H9 (cell line): ENCODE measurements around the gene TRIM37. TPM values are rescaled to one million over a fixed set of nuclear protein-coding genes. Genes with fewer than 3 reads are reported as not detected.

Experiments
- DNase-seq: peaks from one replicate; pipeline ENCODE4 v3.0.0-alpha.2; 2017
- H2AFZ ChIP-seq: one replicate; pipeline ENCODE4 v1.6.1; 2013; ENCODE audit warnings: mild to moderate bottlenecking, low read length, control low read depth, moderate library complexity
- H2AK5ac ChIP-seq: 2 replicates; pipeline ENCODE4 v1.6.1; 2013; ENCODE audit warnings: low read length, control low read depth, mixed read lengths; ENCODE audit not compliant: insufficient read length
- H2BK120ac ChIP-seq: one replicate; pipeline ENCODE4 v1.6.1; 2013; ENCODE audit warnings: low read depth, mild to moderate bottlenecking, low read length, control low read depth, inconsistent platforms; ENCODE audit not compliant: poor library complexity, severe bottlenecking
- H2BK12ac ChIP-seq: 2 replicates; pipeline ENCODE4 v1.6.1; 2013; ENCODE audit warnings: low read length, control low read depth, mixed read lengths, low read depth; ENCODE audit not compliant: insufficient read length
- H2BK15ac ChIP-seq: 2 replicates; pipeline ENCODE4 v1.6.1; 2013; ENCODE audit warnings: low read depth, low read length, control low read depth
- H2BK20ac ChIP-seq: one replicate; pipeline ENCODE4 v1.6.1; 2013; ENCODE audit warnings: low read depth, mild to moderate bottlenecking, low read length, control low read depth, inconsistent platforms; ENCODE audit not compliant: poor library complexity, severe bottlenecking
- H2BK5ac ChIP-seq: 2 replicates; pipeline ENCODE4 v1.6.1; 2013; ENCODE audit warnings: low read length, control low read depth, mixed read lengths; ENCODE audit not compliant: insufficient read length
- H3K14ac ChIP-seq: 2 replicates; pipeline ENCODE4 v1.6.1; 2013; ENCODE audit warnings: low read length, control low read depth; ENCODE audit not compliant: insufficient read depth
- H3K18ac ChIP-seq: 2 replicates; pipeline ENCODE4 v1.6.1; 2013; ENCODE audit warnings: low read depth, mild to moderate bottlenecking, mixed read lengths, low read length, control low read depth; ENCODE audit not compliant: insufficient read length
- H3K23ac ChIP-seq: 2 replicates; pipeline ENCODE4 v1.6.1; 2013; ENCODE audit warnings: low read length, control low read depth, mixed read lengths, low read depth; ENCODE audit not compliant: insufficient read length
- H3K23me2 ChIP-seq: 2 replicates; pipeline ENCODE4 v1.6.1; 2013; ENCODE audit warnings: low read depth, mild to moderate bottlenecking, mixed read lengths, low read length, control low read depth; ENCODE audit not compliant: insufficient read length, poor library complexity, severe bottlenecking
- H3K27ac ChIP-seq: 2 replicates; pipeline ENCODE4 v1.5.1; 2013; ENCODE audit warnings: low read length, control low read depth, mixed read lengths, low read depth; ENCODE audit not compliant: insufficient read length
- H3K27me3 ChIP-seq: 2 replicates; pipeline ENCODE4 v1.6.1; 2013; ENCODE audit warnings: low read length, control low read depth, inconsistent platforms; ENCODE audit not compliant: insufficient read depth
- H3K4ac ChIP-seq: 2 replicates; pipeline ENCODE4 v1.6.1; 2013; ENCODE audit warnings: low read depth, mild to moderate bottlenecking, control low read depth, inconsistent platforms, low read length, moderate library complexity
- H3K4me1 ChIP-seq: 2 replicates; pipeline ENCODE4 v1.6.1; 2013; ENCODE audit warnings: low read length, control low read depth, inconsistent platforms; ENCODE audit not compliant: insufficient read depth
- H3K4me2 ChIP-seq: 2 replicates; pipeline ENCODE4 v1.6.1; 2013; ENCODE audit warnings: low read length, control low read depth, mixed read lengths; ENCODE audit not compliant: insufficient read length, insufficient read depth
- H3K56ac ChIP-seq: 2 replicates; pipeline ENCODE4 v1.6.1; 2013; ENCODE audit warnings: low read depth, mild to moderate bottlenecking, mixed read lengths, low read length, control low read depth; ENCODE audit not compliant: insufficient read length
- H3K79me1 ChIP-seq: 2 replicates; pipeline ENCODE4 v1.6.1; 2013; ENCODE audit warnings: low read depth, mild to moderate bottlenecking, moderate library complexity, low read length, control low read depth, inconsistent platforms; ENCODE audit not compliant: insufficient read depth, poor library complexity, severe bottlenecking
- H3K79me2 ChIP-seq: 2 replicates; pipeline ENCODE4 v1.6.1; 2013; ENCODE audit warnings: low read length, control low read depth, inconsistent platforms; ENCODE audit not compliant: insufficient read depth
- H3K9ac ChIP-seq: 2 replicates; pipeline ENCODE4 v1.6.1; 2013; ENCODE audit warnings: low read length, control low read depth, mixed read lengths; ENCODE audit not compliant: insufficient read length; ENCODE audit errors: extremely low read depth
- H3K9me3 ChIP-seq: one replicate; pipeline ENCODE4 v1.6.1; 2013; ENCODE audit warnings: low read depth, low read length, inconsistent platforms; ENCODE audit not compliant: control insufficient read depth
- H3T11ph ChIP-seq: one replicate; pipeline ENCODE4 v1.6.1; 2013; ENCODE audit warnings: mild to moderate bottlenecking, low read length, control low read depth, inconsistent platforms
- H4K20me1 ChIP-seq: one replicate; pipeline ENCODE4 v1.6.1; 2013; ENCODE audit not compliant: control insufficient read depth, insufficient read length, insufficient read depth
- H4K5ac ChIP-seq: 2 replicates; pipeline ENCODE4 v1.6.1; 2013; ENCODE audit warnings: low read depth, mild to moderate bottlenecking, mixed read lengths, low read length, control low read depth; ENCODE audit not compliant: insufficient read length
- H4K8ac ChIP-seq: replicated peaks from 2 replicates; pipeline ENCODE4 v1.6.1; 2013; ENCODE audit warnings: low read length, control low read depth, mixed read lengths, low read depth; ENCODE audit not compliant: insufficient read length
- H4K91ac ChIP-seq: 2 replicates; pipeline ENCODE4 v1.6.1; 2013; ENCODE audit warnings: low read depth, mild to moderate bottlenecking, moderate library complexity, mixed read lengths, low read length, control low read depth; ENCODE audit not compliant: insufficient read length
- H3K27ac Mint-ChIP-seq, 3 experiments: 2 replicates in 2 of 3; 3 replicates in 1 of 3; pipeline ENCODE4 v1.8.0; 2020 to 2021; ENCODE audit warnings: mixed read lengths in 3 of 3, mild to moderate bottlenecking in 1 of 3, moderate library complexity in 1 of 3
- H3K27me3 Mint-ChIP-seq: 2 replicates; pipeline ENCODE4 v1.8.0; 2021; ENCODE audit warnings: low read depth, mild to moderate bottlenecking, moderate library complexity, mixed read lengths
- H3K36me3 Mint-ChIP-seq, 3 experiments: 2 replicates in 2 of 3; 3 replicates in 1 of 3; pipeline ENCODE4 v1.8.0; 2020 to 2021; ENCODE audit warnings: low read depth in 3 of 3, mixed read lengths in 3 of 3; ENCODE audit not compliant: insufficient read depth in 1 of 3
- H3K4me1 Mint-ChIP-seq, 2 experiments: 2 replicates each; pipeline ENCODE4 v1.8.0; 2020; ENCODE audit warnings: mixed read lengths in 2 of 2
- H3K4me3 Mint-ChIP-seq, 2 experiments: 2 replicates in 1 of 2; 3 replicates in 1 of 2; pipeline ENCODE4 v1.8.0; 2020 to 2021; ENCODE audit warnings: mild to moderate bottlenecking in 2 of 2, mixed read lengths in 2 of 2, moderate library complexity in 1 of 2
- H3K9me3 Mint-ChIP-seq, 2 experiments: 2 replicates in 1 of 2; 3 replicates in 1 of 2; pipeline ENCODE4 v1.8.0; 2020; ENCODE audit warnings: mild to moderate bottlenecking in 2 of 2, mixed read lengths in 2 of 2, moderate library complexity in 1 of 2
- WGBS: extraction: QIAGEN DNeasy Blood & Tissue Kit; methylation state at CpG from one replicate; pipeline ENCODE4 v1.1.7; 2013; ENCODE audit warnings: missing lambda C conversion rate, low lambda C conversion rate, mixed read lengths; ENCODE audit not compliant: insufficient read length; ENCODE audit errors: extremely low coverage; 5-methylcytosine and 5-hydroxymethylcytosine counted together
- total RNA-seq: library from RNA; stranded (reverse); gene quantifications from 2 replicates; pipeline ENCODE4 v1.2.1, GENCODE V29; 2021
- TF ChIP-seq, protein P1 (sequence below): fragments of 200-600 bp; sonication (generic); conservative IDR thresholded peaks from 3 replicates; pipeline ENCODE4 v1.8.0; 2021; ENCODE audit warnings: antibody characterized with exemption, mild to moderate bottlenecking

Gene TRIM37
- total RNA-seq, 1 experiment from 2014 or later, result 52.1 TPM

DNA sequence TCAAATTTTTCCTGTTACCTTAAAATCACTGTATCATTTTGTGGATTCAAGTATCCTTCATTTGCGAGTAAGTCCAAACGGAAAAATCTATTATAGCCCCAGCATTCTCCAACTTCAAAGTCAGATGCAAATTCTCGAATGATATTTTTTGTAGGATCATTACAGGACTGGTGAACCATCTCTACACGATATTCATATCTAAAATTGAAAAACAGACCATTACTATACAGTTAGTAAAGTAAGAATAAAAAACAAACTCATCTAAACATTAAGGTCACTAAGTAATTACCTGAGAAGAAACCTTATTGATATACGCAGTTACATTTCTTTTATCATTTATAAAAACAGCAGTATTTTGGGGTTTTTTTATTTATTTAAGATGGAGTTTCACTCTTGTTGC lies 49.8 kb downstream of the TRIM37 start:
- no peak overlapping the region for H4K5ac ChIP-seq
- H2AK5ac ChIP-seq, result no peak overlapping the region
- no peak overlapping the region for H2AFZ ChIP-seq
- no peaks in the 10 kb centered on the region for H4K20me1 ChIP-seq
- no peaks in the 10 kb centered on the region for H3K4me1 ChIP-seq
- TF ChIP-seq, protein P1, sequence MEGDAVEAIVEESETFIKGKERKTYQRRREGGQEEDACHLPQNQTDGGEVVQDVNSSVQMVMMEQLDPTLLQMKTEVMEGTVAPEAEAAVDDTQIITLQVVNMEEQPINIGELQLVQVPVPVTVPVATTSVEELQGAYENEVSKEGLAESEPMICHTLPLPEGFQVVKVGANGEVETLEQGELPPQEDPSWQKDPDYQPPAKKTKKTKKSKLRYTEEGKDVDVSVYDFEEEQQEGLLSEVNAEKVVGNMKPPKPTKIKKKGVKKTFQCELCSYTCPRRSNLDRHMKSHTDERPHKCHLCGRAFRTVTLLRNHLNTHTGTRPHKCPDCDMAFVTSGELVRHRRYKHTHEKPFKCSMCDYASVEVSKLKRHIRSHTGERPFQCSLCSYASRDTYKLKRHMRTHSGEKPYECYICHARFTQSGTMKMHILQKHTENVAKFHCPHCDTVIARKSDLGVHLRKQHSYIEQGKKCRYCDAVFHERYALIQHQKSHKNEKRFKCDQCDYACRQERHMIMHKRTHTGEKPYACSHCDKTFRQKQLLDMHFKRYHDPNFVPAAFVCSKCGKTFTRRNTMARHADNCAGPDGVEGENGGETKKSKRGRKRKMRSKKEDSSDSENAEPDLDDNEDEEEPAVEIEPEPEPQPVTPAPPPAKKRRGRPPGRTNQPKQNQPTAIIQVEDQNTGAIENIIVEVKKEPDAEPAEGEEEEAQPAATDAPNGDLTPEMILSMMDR, result no peak
- no peak overlapping the region for H3K4ac ChIP-seq
- H3K79me1 ChIP-seq, result no peaks in the 10 kb centered on the region
- no peak overlapping the region for H2BK12ac ChIP-seq
- H4K91ac ChIP-seq, result no peak overlapping the region
- no peak overlapping the region for H2BK20ac ChIP-seq
- no peak overlapping the region for H3K56ac ChIP-seq
- no peak overlapping the region for H3K4me2 ChIP-seq
- DNase-seq, result no peak
- no peaks in the 10 kb centered on the region for H3K79me2 ChIP-seq
- Mint-ChIP-seq H3K36me3 (peaks cover 21 to 62% (median 52%) of the 10 kb centered on the region in 3 experiments; a peak in 6 of 7 replicates), H3K27ac (no peak overlapping the region), H3K9me3 (no peaks in the 10 kb centered on the region; a peak in 1 of 5 replicates), H3K4me3 (no peak overlapping the region), H3K4me1 (no peaks in the 10 kb centered on the region), H3K27me3 (no peaks in the 10 kb centered on the region)
- no peaks in the 10 kb centered on the region for H3K23me2 ChIP-seq
- no peak overlapping the region for H4K8ac ChIP-seq
- no peak overlapping the region for H3K18ac ChIP-seq
- H2BK5ac ChIP-seq, result no peak overlapping the region
- H3K9ac ChIP-seq, result no peak overlapping the region
- H3K27me3 ChIP-seq, result no peaks in the 10 kb centered on the region
- no peak overlapping the region for H3K23ac ChIP-seq
- no peak overlapping the region for H3K14ac ChIP-seq
- H3K9me3 ChIP-seq, result no peaks in the 10 kb centered on the region
- no peak overlapping the region for H3T11ph ChIP-seq
- no peak overlapping the region for H2BK120ac ChIP-seq
- H2BK15ac ChIP-seq, result no peak overlapping the region
- WGBS, result no CpG with 5 or more reads among the region's 5 CpGs
- no peak overlapping the region for H3K27ac ChIP-seq
